K562 (cell line): ENCODE results near the gene MITF.

ENCODE experiments used
- CREB1 ChIP-seq, 2 experiments: sonication (generic) in 1 of 2; formaldehyde crosslinking in 1 of 2; IDR thresholded peaks; 2 replicates each; pipeline versions ENCODE4 v1.6.1 to v1.8.0; 2012 to 2022; ENCODE audit warnings: inconsistent platforms in 1 of 2, mild to moderate bottlenecking in 1 of 2, missing genetic modification reagents in 1 of 2, moderate library complexity in 1 of 2
- DPF2 ChIP-seq: fragments of 450-650 bp; IDR thresholded peaks from 2 replicates; pipeline ENCODE4 v1.6.1; 2016
- ETV5 ChIP-seq: sonication (generic); formaldehyde crosslinking; IDR thresholded peaks from 2 replicates; pipeline ENCODE4 v1.4.0; 2020; ENCODE audit warnings: low read depth, mild to moderate bottlenecking, missing genetic modification reagents
- KHSRP ChIP-seq: fragments of 450-650 bp; IDR thresholded peaks from 2 replicates; pipeline ENCODE4 v1.6.1; 2017
- PHF21A ChIP-seq: fragments of 450-650 bp; IDR thresholded peaks from 2 replicates; pipeline ENCODE4 v1.6.1; 2017; ENCODE audit warnings: low read depth, borderline replicate concordance
- POLR2AphosphoS5 ChIP-seq: IDR thresholded peaks from 2 replicates; pipeline ENCODE4 v1.6.1; 2011; ENCODE audit warnings: mild to moderate bottlenecking, low read depth, low read length, moderate library complexity; ENCODE audit not compliant: control insufficient read depth, insufficient read depth
- SLC30A9 ChIP-seq: fragments of 250-450 bp; sonication (Bioruptor Pico); IDR thresholded peaks from 2 replicates; pipeline ENCODE4 v1.8.0; 2022; ENCODE audit warnings: mild to moderate bottlenecking, moderate library complexity
- TAF9B ChIP-seq: fragments of 450-650 bp; IDR thresholded peaks from 2 replicates; pipeline ENCODE4 v1.6.1; 2018; ENCODE audit warnings: mild to moderate bottlenecking; ENCODE audit not compliant: partially characterized antibody
- ZNF253 ChIP-seq: fragments of 250-450 bp; sonication (Bioruptor Pico); conservative IDR thresholded peaks from 2 replicates; pipeline ENCODE4 v1.6.1; 2021; ENCODE audit warnings: mild to moderate bottlenecking
- ZNF316 ChIP-seq: fragments of 450-650 bp; IDR thresholded peaks from 2 replicates; pipeline ENCODE4 v1.6.1; 2016
- TF ChIP-seq, protein P1 (sequence below), 3 experiments: IDR thresholded peaks in 2 of 3; conservative IDR thresholded peaks in 1 of 3; 2 replicates each; pipeline ENCODE4 v1.5.1; 2011 to 2012; ENCODE audit warnings: low read length in 3 of 3, mild to moderate bottlenecking in 3 of 3, control low read depth in 2 of 3, improper control_type of control experiment in 1 of 3, inconsistent platforms in 1 of 3, low read depth in 1 of 3, mixed read lengths in 1 of 3, moderate library complexity in 1 of 3; ENCODE audit not compliant: insufficient read depth in 2 of 3

DNA sequence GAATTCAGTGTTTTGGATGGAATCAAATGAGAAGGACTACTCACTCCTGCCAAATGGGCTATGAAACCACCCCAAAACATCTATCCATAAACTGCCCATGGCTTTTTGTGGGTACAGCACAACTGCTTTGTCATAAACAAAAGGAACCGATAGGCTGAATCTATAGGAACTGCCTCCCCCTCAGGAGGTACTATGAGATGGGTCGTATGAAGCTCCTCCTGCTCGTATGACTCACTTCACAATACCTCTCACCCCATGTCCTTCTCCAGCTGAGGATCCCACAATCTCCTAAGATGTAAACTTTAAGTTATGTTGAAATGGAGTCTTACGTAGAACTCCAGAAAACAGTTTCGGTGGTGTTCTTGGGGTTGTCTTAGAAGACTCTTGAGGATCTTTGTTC, 130.4 kb downstream of the MITF start:
- TF ChIP-seq POLR2AphosphoS5, result no peak
- TF ChIP-seq CREB1 (IDR thresholded peaks at IDR 0.05), result no peak
- TF ChIP-seq CREB1 (CRISPR knock-in tag; IDR thresholded peaks at IDR 0.05), result no peak
- TF ChIP-seq, protein P1, sequence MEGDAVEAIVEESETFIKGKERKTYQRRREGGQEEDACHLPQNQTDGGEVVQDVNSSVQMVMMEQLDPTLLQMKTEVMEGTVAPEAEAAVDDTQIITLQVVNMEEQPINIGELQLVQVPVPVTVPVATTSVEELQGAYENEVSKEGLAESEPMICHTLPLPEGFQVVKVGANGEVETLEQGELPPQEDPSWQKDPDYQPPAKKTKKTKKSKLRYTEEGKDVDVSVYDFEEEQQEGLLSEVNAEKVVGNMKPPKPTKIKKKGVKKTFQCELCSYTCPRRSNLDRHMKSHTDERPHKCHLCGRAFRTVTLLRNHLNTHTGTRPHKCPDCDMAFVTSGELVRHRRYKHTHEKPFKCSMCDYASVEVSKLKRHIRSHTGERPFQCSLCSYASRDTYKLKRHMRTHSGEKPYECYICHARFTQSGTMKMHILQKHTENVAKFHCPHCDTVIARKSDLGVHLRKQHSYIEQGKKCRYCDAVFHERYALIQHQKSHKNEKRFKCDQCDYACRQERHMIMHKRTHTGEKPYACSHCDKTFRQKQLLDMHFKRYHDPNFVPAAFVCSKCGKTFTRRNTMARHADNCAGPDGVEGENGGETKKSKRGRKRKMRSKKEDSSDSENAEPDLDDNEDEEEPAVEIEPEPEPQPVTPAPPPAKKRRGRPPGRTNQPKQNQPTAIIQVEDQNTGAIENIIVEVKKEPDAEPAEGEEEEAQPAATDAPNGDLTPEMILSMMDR (IDR thresholded peaks at IDR 0.05 in 2 of 3, conservative IDR thresholded peaks at IDR 0.05 in 1 of 3; ENCODE audit: insufficient read depth in 2 of 3, low read depth in 1 of 3, low read length in 3 of 3), result no peak
- no peak for TF ChIP-seq ZNF253 (CRISPR knock-in tag)
- no peak for TF ChIP-seq KHSRP
- TF ChIP-seq SLC30A9 (CRISPR knock-in tag), result no peak
- no peak for TF ChIP-seq PHF21A
- no peak for TF ChIP-seq ETV5 (CRISPR knock-in tag)
- TF ChIP-seq TAF9B, result no peak
- TF ChIP-seq DPF2, result no peak
- TF ChIP-seq ZNF316, result no peak
